GM21723 (cell line): ENCODE data around the gene RIC8A.

ENCODE experiments used
- ATAC-seq: cut with Tn5 transposase; IDR thresholded peaks from one replicate; pipeline ENCODE4 v1.9.1; 2021; ENCODE audit warnings: mild to moderate bottlenecking, moderate library complexity; ENCODE audit not compliant: unreplicated experiment

Gene RIC8A

GRCh38 chr11:203945-204586 is 3.4 kb upstream of the RIC8A start:
- ATAC-seq = no peak

GRCh38 chr11:204587-205109 is 2.9 kb upstream of the RIC8A start:
- ATAC-seq = no peak

GRCh38 chr11:205221-206001 is 2.1 kb upstream of the RIC8A start:
- no peak for ATAC-seq

GRCh38 chr11:206002-206384 is 1.5 kb upstream of the RIC8A start:
- ATAC-seq = no peak

- ATAC-seq = peak; percentile 24
Observed at GRCh38 chr11:206526-207207, 841 bp upstream of the RIC8A start.

GRCh38 chr11:207863-208180 is 314 bp downstream of the RIC8A start:
- no peak for ATAC-seq

- peak; percentile 47 for ATAC-seq
Observed at GRCh38 chr11:208181-208916, 841 bp downstream of the RIC8A start.

GRCh38 chr11:208917-209260 is 1.4 kb downstream of the RIC8A start:
- ATAC-seq = no peak

GRCh38 chr11:209275-210121 is 2.0 kb downstream of the RIC8A start:
- ATAC-seq = no peak

- no peak for ATAC-seq
Observed at GRCh38 chr11:210122-210802, 2.8 kb downstream of the RIC8A start.

- no peak for ATAC-seq
Observed at GRCh38 chr11:210803-211180, 3.3 kb downstream of the RIC8A start.

GRCh38 chr11:211295-211694 is 3.8 kb downstream of the RIC8A start:
- ATAC-seq = no peak

GRCh38 chr11:211741-212140 is 4.2 kb downstream of the RIC8A start:
- no peak for ATAC-seq

- no peak for ATAC-seq
Observed at GRCh38 chr11:212150-213100, 4.9 kb downstream of the RIC8A start.

- ATAC-seq = no peak
Observed at GRCh38 chr11:213111-213510, 5.6 kb downstream of the RIC8A start.

GRCh38 chr11:214083-214482 is 6.6 kb downstream of the RIC8A start:
- no peak for ATAC-seq

- ATAC-seq = no peak
Observed at GRCh38 chr11:215581-216037, 8.1 kb downstream of the RIC8A start.

- ATAC-seq = no peak
Observed at GRCh38 chr11:216081-216974, 8.8 kb downstream of the RIC8A start.
